OCI-LY1 (cell line): ENCODE results near the gene CCDC146.

Source experiments
- EZH2 ChIP-seq: fragments of 200-600 bp; sonication (generic), shearing (Covaris generic); IDR thresholded peaks from 2 replicates; pipeline ENCODE4 v1.8.0; 2017; ENCODE audit warnings: borderline replicate concordance, mixed run types, mild to moderate bottlenecking, antibody characterized with exemption, low read length, moderate library complexity, mixed read lengths
- TF ChIP-seq, protein P1 (sequence below): fragments of 200-600 bp; sonication (generic), shearing (Covaris generic); IDR thresholded peaks from 2 replicates; pipeline ENCODE4 v1.5.1; 2017; ENCODE audit warnings: mild to moderate bottlenecking, antibody characterized with exemption, low read length, moderate library complexity, mixed read lengths

DNA sequence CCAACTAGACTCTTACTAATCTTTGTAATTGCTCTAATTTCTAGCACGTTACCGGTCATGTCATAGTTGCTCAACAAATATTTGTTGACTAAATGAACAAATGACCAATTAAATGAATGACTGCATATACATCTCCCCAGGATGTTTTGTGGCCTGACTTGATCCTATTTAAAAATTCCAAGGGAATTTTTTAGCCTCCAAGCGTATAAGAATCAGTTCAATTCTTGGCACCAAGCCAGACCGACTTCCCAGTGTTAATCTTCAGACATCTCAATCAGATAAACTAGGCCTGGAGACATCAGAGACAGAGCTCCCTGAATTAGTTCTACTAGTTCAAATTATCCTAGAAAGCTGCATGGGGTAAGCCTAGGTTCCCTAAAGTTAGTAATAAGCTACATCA is 197.7 kb downstream of the CCDC146 start:
- TF ChIP-seq, protein P1, sequence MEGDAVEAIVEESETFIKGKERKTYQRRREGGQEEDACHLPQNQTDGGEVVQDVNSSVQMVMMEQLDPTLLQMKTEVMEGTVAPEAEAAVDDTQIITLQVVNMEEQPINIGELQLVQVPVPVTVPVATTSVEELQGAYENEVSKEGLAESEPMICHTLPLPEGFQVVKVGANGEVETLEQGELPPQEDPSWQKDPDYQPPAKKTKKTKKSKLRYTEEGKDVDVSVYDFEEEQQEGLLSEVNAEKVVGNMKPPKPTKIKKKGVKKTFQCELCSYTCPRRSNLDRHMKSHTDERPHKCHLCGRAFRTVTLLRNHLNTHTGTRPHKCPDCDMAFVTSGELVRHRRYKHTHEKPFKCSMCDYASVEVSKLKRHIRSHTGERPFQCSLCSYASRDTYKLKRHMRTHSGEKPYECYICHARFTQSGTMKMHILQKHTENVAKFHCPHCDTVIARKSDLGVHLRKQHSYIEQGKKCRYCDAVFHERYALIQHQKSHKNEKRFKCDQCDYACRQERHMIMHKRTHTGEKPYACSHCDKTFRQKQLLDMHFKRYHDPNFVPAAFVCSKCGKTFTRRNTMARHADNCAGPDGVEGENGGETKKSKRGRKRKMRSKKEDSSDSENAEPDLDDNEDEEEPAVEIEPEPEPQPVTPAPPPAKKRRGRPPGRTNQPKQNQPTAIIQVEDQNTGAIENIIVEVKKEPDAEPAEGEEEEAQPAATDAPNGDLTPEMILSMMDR, result no peak
- TF ChIP-seq EZH2, result no peak
